IMR-90 (cell line): ENCODE data around the gene MARCO.

Source experiments
- CEBPB ChIP-seq: IDR thresholded peaks from 2 replicates; pipeline ENCODE4 v1.6.1; 2012; ENCODE audit warnings: low read depth, low read length, improper control_type of control experiment
- CTCF ChIP-seq: conservative IDR thresholded peaks from 2 replicates; pipeline ENCODE4 v1.5.1; 2012; ENCODE audit warnings: mild to moderate bottlenecking, low read depth, low read length, improper control_type of control experiment
- NFE2L2 ChIP-seq: fragments of 150-350 bp; IDR thresholded peaks from 2 replicates; pipeline ENCODE4 v1.6.1; 2016; ENCODE audit warnings: low read depth, mild to moderate bottlenecking, low read length
- POLR2A ChIP-seq: IDR thresholded peaks from 2 replicates; pipeline ENCODE4 v1.6.1; 2012; ENCODE audit warnings: mild to moderate bottlenecking, low read depth, low read length

- TF ChIP-seq NFE2L2 (no peak), CTCF (no peak), POLR2A (no peak), CEBPB (no peak)
These were observed 52.8 kb downstream of the MARCO start for GRCh38 chr2:118994778-118995177.
